HG03442 (cell line): ENCODE results near the gene ASGR2.
"Not testable (repeated sequence)": the region's sequence is repeated elsewhere in the genome, so short reads cannot be mapped to it uniquely, and the experiment has no call there.

Source experiments
- ATAC-seq: cut with Tn5 transposase; IDR thresholded peaks from one replicate; pipeline ENCODE4 v1.9.1; 2021; ENCODE audit warnings: mild to moderate bottlenecking, moderate library complexity; ENCODE audit not compliant: unreplicated experiment

Gene ASGR2

DNA sequence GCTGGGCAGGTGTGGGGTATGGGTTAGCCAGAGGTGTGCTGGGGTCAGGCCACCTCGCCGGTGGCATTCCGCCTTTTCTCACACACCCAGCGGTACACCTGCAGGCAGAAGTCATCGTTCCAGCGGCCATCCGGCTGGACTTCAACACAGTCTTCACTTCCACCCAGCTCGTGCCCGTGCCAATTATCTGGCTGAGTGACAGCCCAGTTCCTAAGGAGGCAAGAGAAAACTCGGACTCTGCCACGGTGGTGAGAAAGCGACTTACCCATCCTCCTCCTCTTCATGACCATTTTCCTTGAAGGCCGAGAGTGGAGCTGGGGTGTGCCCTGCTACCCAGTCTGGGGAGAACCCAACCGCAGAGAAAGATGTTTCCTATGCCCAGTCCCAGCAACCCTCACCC lies 13.1 kb downstream of the ASGR2 start:
- ATAC-seq, result no peak

DNA sequence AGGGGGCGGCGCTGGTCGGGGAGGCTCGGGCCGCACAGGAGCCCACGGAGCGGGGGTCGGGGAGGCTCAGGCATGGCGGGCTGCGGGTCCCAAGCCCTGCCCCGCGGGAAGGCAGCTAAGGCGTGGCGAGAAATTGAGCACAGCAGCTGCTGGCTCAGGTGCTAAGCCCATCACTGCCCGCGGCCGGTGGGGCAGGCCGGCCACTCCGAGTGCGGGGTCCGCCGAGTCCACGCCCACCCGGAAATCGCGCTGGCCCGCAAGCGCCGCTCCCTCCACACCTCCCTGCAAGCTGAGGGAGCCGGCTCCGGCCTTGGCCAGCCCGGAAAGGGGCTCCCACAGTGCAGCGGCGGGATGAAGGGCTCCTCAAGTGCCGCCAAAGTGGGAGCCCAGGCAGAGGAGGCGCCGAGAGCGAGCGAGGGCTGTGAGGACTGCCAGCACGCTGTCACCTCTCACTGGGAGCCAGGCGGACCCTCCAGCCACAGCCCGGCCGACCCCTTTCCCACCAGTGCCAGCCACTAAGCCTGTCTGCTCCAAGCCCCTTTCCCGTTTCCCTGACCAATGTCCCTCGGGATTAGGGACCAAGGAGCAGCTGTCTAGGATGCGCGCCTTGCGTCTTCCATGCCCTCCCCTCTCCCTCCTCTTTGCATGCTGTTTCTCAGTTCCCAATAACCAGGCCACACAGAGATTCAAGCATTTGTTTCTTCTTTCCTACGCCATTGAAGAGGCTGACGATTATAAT lies 13.8 kb downstream of the ASGR2 start:
- ATAC-seq, result not testable (repeated sequence)

DNA sequence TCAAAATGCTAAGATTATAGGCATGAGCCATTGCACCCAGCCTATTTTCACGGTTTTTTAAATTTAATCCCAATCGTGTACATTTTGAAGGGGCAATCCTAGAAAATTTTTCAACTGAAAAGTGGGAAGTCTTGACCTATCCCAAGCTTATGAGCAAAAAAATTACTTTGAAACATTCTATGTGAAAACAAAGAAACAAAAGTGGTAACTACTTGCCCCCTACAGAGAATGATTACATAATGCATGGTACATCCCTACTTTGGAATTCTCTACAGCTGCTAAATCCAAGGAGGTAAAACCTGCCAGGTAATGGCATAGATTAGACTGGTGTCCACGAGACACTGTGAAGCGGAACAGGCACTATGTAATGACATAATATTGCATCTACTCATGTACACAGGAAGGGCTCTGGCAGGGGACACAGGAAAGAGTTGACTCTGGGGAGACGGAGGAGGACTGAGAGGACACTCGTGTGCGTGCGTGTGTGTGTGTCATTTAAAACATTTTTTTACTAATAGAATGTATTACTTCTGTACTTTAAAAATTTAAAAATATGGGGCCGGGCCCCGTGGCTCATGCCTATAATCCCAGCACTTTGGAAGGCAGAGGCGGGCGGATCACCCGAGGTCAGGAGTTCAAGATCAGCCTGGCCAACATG lies 15.7 kb downstream of the ASGR2 start:
- no peak for ATAC-seq

DNA sequence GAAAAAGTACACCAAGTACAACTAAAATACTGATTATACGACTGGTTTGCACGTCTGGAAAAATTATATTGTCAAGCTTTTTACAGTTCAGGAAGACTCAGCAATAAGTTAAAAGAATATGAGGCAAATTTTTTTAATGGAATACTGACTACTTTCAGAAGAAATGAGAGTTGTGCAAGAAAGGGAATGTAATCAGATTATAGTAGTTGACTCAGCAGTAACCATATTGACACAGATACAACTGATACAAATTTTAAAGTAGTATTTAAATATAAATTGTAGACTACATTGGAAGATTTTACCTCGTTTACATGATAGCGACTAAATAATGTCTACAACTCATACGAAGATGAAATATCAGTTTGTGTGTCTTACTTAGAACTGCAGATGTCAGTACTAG lies 16.7 kb downstream of the ASGR2 start:
- ATAC-seq, result no peak

DNA sequence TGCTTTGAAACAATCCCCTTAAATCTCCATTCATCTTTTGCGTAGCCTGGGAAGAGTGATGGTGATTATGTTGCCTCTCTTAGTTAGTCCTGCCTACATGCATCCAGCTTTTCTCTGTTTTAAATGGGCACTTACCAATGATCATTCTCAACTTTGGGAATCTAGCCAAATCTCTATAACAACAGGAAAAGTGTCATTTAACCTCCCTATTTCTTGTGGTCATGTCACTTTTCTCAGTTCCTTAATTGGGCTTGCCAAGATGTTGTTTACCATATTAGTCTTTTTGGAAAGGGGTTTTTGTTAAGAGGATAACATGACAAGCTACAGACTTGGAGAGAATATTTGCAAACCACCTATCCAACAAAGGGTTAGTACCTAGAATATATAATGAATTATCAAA lies 19.0 kb downstream of the ASGR2 start:
- no peak for ATAC-seq

DNA sequence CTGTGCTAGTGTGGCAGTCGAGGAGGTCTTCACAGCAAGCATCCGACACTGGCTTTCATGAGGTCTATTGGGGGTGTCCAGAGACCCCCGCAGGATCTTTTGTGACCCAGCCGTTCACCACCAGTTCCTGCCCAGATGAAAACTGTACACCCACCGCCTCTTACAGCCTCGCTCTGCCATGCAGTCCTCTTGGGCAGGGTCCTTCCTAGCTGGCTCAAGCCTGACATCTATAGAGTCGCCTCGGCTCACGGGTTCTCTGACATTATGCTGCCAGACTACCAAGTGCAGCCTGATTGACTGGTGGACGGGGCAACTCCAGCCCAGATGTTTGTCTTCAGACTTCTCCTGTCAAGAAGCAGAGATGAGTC lies 20.0 kb downstream of the ASGR2 start:
- no peak for ATAC-seq

DNA sequence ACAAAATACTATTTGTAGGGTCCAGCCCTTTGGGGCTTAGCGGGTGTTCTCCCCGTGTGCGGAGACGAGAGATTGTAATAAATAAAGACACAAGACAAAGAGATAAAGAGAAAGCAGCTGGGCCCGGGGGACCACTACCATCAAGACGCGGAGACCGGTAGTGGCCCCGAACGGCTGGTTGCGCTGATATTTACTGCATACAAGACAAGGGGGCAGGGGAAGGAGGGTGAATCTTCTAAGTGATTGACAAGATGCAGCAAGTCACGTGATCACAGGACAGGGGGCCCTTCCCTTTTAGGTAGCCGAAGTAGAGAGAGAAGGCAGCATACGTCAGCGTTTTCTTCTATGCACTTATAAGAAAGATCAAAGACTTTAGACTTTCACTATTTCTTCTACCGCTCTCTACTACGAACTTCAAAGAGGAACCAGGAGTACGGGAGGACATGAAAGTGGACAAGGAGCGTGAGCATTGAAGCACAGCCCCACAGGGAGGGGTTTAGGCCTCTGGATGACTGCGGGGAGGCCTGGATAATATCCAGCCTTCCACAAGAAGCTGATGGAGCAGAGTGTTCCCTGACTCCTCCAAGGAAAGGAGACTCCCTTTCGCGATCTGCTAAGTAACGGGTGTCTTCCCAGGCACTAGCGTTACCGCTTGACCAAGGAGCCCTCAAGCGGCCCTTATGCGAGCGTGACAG lies 23.2 kb downstream of the ASGR2 start:
- not testable (repeated sequence) for ATAC-seq

DNA sequence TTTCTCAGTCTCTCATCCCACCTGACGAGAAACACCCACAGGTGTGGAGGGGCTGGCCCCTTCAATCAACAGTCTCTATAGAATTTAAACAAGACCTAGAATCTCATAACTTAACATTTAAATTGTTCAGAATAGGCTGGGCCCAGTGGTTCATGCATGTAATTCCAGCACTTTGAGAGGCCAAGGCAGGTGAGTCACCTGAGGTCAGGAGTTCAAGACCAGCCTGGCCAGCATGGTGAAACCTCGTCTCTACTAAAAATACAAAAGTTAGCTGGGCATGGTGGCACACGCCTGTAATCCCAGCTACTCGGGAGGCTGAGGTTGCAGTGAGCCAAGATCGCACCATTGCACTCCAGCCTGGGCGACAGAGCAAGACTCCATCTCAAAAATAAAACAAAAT lies 25.1 kb downstream of the ASGR2 start:
- not testable (repeated sequence) for ATAC-seq

DNA sequence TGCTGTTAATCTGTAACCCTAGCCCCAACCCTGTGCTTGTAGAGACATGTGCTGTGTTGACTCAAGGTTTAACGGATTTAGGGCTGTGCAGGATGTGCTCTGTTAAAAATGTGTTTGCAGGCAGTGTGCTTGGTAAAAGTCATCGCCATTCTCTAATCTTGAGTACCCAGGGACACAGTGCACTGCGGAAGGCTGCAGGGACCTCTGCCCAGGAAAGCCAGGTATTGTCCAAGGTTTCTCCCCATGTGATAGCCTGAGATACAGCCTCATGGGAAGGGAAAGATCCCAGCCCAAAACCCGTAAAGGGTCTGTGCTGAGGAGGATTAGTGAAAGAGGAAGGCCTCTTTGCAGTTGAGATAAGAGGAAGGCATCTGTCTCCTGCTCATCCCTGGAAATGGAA lies 26.2 kb downstream of the ASGR2 start:
- ATAC-seq, result not testable (repeated sequence)

DNA sequence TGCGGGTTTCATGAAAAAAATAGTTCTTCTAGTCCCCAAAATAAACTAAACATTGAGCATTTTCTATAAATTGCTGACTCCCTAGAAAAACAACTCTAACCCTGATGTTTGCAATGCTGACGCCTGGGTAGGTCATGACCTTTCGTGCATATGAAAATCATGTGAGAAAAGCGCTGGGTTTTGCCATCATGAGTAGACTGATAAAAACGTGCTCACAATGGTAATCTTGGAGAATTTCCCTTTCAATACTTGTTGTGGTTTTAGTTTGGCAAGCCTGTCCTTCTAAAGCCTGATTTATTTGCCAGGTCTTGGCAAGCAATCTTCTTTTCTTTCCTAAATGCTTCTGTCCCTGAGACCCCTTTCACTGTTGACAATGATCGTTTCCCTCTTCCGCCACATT lies 30.5 kb downstream of the ASGR2 start:
- no peak for ATAC-seq

DNA sequence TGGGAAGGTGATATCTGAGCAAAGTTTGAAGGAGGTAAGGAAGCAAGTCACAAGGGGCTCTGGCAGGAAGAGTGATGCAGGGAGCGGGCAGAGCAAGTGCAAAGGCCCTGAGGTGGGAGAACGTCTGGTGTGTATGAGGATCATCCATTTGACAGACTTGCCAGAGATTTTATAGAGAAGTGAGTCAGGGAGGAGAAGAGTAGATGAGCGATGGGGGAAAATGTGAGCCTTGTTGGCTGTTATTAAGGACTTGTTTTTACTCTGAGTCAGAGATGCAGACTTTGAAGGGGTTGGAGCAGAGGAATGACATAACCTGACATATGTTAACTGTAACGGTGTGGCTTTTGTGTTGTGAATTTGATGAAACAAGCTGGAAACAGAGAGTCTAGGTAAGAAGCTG lies 31.0 kb downstream of the ASGR2 start:
- ATAC-seq, result no peak

DNA sequence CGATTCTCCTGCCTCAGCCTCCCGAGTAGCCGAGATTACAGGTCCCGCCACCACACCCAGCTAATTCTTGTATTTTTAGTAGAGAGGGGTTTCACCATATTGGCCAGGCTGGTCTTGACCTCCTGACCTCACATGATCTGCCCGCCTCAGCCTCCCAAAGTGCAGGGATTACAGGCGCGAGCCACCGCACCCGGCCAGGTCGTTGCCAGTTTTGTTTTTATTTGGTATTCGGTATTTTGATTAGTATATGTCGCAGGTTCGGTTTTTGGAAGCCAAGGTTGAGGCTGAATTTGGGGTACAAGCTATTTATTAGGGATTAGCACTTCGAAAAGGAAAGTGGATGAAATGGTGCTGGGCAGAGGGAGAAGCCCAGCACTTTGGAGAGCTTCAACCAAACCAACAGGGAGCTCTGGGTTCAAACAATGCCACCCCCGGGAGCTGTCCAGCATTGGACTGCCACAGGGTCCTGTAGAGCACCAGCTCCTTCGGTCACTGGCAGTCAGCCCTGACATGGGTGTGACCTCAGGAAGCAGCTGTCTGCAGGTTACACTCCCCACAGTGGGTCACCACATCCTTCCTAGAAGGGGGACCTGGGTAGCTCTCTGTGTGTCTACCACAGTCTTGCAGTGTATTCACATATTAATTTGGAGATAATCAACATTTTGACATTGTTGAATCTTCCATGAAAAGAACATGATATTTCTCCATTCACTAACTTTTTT lies 33.1 kb downstream of the ASGR2 start:
- no peak for ATAC-seq

DNA sequence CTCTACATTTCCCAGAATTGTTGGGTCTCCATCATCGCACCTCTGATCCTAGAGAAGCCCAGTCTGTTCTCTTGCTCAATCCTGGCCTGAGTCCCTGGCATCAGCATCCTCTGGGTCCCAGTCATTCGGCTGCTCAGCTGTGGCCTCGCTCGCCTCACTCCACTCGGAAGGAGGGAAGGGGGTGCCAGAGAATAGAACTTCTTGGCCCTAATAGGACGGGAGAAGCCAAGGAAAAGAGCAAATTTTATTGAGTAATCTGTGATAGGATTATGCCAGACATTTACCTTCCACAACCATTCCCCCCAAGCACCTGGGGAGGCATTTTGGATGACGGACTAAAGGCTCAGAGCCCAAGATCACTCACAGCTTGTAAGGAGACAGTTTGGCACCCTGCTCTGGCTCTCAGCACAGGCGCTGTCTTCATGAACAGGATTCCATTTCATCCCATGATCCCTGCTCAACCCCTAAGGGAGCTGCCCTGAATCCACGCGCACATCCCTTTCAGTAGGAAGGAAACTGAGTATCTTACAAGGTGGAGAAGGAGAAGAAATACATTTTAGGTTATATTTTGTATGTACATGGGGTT lies 34.1 kb downstream of the ASGR2 start:
- no peak for ATAC-seq

DNA sequence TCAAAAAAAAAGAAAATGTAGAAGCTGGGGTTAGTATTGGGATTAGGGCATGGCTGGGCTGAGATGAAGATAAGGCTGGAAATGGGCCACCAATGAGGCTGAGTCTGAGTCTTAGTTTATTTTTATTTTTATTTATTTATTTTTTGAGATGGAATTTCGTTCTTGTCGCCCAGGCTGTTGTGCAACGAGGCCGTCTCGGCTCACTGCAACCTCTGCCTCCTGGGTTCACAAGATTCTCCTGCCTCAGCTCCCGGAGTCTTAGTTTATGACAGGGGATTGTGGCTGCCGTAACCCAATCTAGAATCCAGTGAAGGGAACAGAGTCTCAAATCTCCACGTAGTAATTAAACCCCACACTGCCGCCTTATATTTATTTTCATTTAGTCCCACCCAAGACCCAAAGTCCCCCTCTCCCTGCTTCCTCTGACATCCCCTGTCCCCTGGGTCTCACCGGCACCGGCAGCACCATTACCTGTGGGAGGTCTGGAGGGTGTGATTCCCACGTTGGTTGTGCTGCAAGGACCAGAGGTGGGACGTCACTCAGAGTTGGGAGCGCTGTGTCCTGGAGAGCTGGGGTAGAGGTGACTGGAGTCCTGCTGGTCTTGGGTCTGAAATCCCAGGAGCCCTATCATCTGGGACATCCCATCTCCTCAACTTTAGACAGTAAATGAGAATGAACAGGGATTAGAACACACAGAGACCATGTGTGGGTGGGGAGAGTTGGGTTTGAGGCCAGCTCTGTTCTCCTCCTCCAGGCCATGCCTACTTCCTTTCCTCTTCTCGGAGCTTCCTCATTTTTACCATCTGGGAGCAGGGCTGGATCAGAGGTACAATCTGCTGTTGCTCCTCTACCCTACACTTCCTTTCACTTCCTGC lies 34.8 kb downstream of the ASGR2 start, which contains the start of gene CLEC10A:
Gene CLEC10A (minus strand): TSS at position 671 of the 875 bp plus-strand sequence. CDS start 1,439 bp downstream, outside the sequence.
- no peak for ATAC-seq

DNA sequence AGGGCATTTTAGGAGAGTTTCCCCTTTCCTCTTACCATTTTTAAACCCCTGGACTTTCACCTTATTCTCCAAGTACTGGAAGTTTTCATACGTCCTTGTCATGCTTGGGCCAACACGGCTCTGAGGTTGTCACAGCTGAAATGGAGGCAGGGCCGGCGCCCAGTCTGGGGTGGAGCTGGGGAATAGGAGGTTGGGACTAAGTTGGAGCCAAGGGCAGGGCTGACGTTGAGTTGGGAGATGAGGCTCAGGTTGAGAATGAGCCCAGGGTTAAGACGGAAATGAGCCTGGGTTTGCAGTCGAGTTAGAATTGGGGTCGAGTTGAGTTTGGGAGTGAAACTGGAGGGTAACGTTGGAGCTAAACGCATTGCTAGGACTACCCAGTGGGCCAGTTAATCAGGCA lies 35.9 kb downstream of the ASGR2 start:
- ATAC-seq, result no peak

DNA sequence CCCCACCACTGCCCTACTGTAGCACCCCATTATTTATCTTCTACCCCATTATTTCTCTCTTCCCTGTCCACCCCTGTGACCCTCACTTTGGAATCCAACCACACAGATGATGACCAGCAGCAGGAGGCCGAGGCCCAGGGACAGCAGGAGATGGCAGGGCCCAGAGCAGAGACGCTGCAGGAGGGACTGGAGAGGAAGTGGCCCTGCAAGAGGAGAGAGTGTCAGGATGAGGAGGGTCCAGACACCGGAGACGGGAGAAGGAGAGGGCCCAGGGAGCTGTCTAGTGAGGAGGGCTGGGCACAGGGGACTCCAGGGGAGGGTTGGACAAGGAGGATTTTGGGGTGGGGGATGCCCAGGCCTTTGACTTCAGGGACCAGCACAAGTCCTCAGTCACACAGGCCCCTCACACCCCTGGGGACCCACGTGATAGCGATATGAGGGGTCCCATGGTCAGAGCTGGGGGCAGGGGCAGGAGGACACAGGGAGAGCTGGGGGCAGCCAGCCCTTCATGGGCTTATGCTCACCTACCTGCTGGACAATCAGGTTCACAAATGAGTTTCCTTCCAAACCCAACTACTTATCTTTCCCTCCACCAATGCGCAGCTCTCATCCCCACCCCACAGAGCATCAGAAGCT lies 36.6 kb downstream of the ASGR2 start:
- no peak for ATAC-seq

DNA sequence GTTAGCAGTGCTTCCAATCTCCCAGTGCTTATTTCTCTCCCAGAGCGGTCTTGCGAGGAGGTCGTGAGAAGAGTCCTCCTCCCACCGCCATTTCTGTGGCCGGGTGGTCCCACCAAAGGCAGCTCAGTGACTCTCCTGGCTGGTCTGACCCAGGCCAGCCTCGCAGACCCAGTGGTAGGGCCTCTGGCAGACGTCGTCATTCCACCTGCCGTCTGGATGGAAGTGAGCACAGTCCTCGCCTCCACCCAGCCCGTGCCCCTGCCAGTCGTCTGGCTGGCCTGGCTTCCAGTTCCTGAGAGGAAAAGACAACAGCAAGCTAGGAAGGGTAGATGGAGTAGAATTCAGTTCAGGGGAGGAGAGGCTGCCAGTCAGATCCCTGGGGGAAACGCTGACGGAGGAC lies 39.7 kb downstream of the ASGR2 start:
- ATAC-seq, result no peak

DNA sequence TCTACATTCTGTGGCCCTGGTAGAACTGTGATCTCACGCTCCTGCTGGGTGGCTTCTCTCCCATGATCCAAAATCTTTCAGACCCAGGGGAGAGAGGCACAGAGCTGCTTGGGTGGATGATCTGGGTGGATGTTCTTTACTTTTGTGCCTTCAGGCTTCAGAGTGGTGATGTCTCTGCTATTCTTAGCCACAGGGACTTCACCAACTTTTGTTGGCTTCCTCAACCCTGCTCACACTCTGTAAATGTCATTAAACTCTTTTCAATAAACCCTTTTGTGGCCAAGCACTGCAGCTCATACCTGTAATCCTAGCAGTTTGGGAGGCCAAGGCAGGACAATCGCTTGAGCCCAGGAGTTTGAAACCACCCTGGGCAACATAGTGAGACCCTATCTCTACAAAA lies 42.2 kb downstream of the ASGR2 start:
- no peak for ATAC-seq

DNA sequence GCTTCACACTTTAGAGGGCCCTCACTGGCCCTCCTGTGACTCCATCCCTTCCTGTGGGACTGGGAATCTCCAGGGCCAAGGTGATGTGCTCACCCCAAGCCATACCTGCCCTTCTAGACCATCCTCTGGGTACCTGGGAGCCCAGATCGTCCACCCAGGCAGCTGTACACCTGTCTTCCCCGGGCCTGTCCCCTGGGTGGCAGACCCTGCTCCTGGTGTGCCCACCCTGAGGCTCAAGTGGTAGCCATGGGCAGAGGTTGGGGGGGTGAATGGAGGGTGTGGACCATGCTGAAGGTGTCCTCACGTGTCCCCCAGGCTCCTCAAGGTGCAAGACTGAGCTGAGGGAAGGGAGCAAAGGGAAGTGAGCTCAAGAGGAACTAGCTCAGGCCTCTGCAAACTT lies 43.9 kb downstream of the ASGR2 start:
- ATAC-seq, result no peak

DNA sequence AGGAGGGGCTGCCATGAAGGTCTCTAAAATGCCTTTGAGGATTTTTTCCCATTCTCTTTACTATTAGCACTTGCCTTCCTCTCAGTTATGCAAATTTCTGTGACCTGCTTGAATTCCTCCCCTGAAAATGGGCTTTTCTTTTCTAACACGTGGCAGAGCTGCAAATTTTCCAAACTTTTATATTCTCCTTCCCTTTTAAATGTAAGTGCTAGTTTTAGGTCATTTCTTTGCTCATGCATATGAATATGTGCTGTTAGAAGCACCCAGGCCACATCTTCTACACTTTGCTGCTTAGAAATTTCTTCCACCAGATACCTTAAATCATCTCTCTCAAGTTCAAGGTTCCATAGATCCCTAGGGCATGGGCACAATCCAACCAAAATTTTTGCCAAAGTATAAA lies 46.4 kb downstream of the ASGR2 start:
- no peak for ATAC-seq
